HepG2 (cell line): ENCODE data around the gene MYO1E. TPM values are rescaled to one million over a fixed set of nuclear protein-coding genes. Genes with fewer than 3 reads are reported as not detected.

Experiments
- ATAC-seq: fragments of 200-7000 bp; cut with Tn5 transposase; 3 replicates; pipeline ENCODE4 v1.9.1; 2020; ENCODE audit warnings: mild to moderate bottlenecking, moderate library complexity
- BruUV-seq: library from RNA; stranded (reverse); fragments of 400-500 nt; replicated peaks from 2 replicates; lab custom pipeline; 2021; lab: Mats Ljungman, UMichigan
- CTCF ChIA-PET: fragments of 300-600 bp; formaldehyde crosslinking; extraction: SDS; loops from one replicate; lab custom pipeline; 2021; ENCODE audit warnings: low total read pairs, inconsistent platforms, low intra/inter-chr PET ratio; lab: Yijun Ruan, JAX
- POLR2A ChIA-PET: fragments of 350-600 bp; sonication (Branson Sonifier 250); formaldehyde crosslinking; loops from one replicate; lab custom pipeline; 2020; ENCODE audit warnings: antibody characterized with exemption, inconsistent platforms; lab: Yijun Ruan, JAX
- DNase-seq: peaks from one replicate; pipeline ENCODE4 v3.0.0-alpha.2; 2015; ENCODE audit warnings: low spot score
- FAIRE-seq: peaks from 3 replicates; lab custom pipeline; 2011; peaks lifted over from hg19 to GRCh38; lab: Jason Lieb, UNC
- H2AFZ ChIP-seq: one replicate; pipeline ENCODE4 v1.6.1; 2011; ENCODE audit warnings: low read length, inconsistent platforms
- H3K27ac ChIP-seq: fragments of 300-600 bp; 3 replicates; pipeline ENCODE4 v1.8.0; 2011; ENCODE audit warnings: mixed run types, mild to moderate bottlenecking, mixed read lengths, low read length, inconsistent platforms; ENCODE audit not compliant: insufficient read depth; ENCODE audit errors: extremely low read length
- H3K27me3 ChIP-seq, 2 experiments: fragments of 200-600 bp in 1 of 2; 2 replicates in 1 of 2; 3 replicates in 1 of 2; pipeline versions ENCODE4 v1.6.0 to v1.8.0; 2011; ENCODE audit warnings: low read length in 2 of 2, mild to moderate bottlenecking in 2 of 2, moderate library complexity in 2 of 2, inconsistent platforms in 1 of 2; ENCODE audit not compliant: insufficient read depth in 2 of 2, control insufficient read depth in 1 of 2
- H3K36me3 ChIP-seq, 2 experiments: fragments of 200-600 bp in 1 of 2; replicated peaks in 1 of 2; 2 replicates in 1 of 2; 3 replicates in 1 of 2; pipeline versions ENCODE4 v1.5.1 to v1.8.0; 2011; ENCODE audit warnings: low read length in 2 of 2, inconsistent platforms in 1 of 2; ENCODE audit not compliant: insufficient read depth in 2 of 2, control insufficient read depth in 1 of 2
- H3K4me1 ChIP-seq: 2 replicates; pipeline ENCODE4 v1.5.1; 2012; ENCODE audit warnings: low read length, inconsistent platforms; ENCODE audit not compliant: insufficient read depth
- H3K4me2 ChIP-seq: 2 replicates; pipeline ENCODE4 v1.6.0; 2011; ENCODE audit warnings: low read depth, low read length, inconsistent platforms
- H3K4me3 ChIP-seq, 3 experiments: fragments of 200-600 bp in 1 of 3; sonication (generic), shearing (Covaris generic) in 1 of 3; replicated peaks in 1 of 3; 2 replicates each; pipeline ENCODE4 v1.5.1; 2011 to 2016; ENCODE audit warnings: low read length in 3 of 3, inconsistent platforms in 2 of 3, low read depth in 2 of 3, mild to moderate bottlenecking in 2 of 3, control low read depth in 1 of 3, mixed read lengths in 1 of 3; ENCODE audit not compliant: insufficient read depth in 1 of 3
- H3K79me2 ChIP-seq: one replicate; pipeline ENCODE4 v1.6.1; 2011; ENCODE audit warnings: low read length, inconsistent platforms; ENCODE audit not compliant: insufficient read depth
- H3K9ac ChIP-seq: 2 replicates; pipeline ENCODE4 v1.6.0; 2011; ENCODE audit warnings: mild to moderate bottlenecking, low read depth, low read length, inconsistent platforms; ENCODE audit not compliant: insufficient read depth
- H3K9me3 ChIP-seq: 2 replicates; pipeline ENCODE4 v1.5.1; 2012; ENCODE audit warnings: mild to moderate bottlenecking, low read length
- H4K20me1 ChIP-seq: 2 replicates; pipeline ENCODE4 v1.6.0; 2011; ENCODE audit warnings: inconsistent platforms, mild to moderate bottlenecking, low read length, moderate library complexity; ENCODE audit not compliant: insufficient read depth
- BORCS8-MEF2B ChIP-seq: sonication (generic); formaldehyde crosslinking; IDR thresholded peaks from 2 replicates; pipeline ENCODE4 v1.8.0; 2022; ENCODE audit warnings: mild to moderate bottlenecking, missing genetic modification reagents
- NFE2L1 ChIP-seq: sonication (generic); formaldehyde crosslinking; IDR thresholded peaks from 2 replicates; pipeline ENCODE4 v1.4.0; 2020; ENCODE audit warnings: missing genetic modification reagents, mild to moderate bottlenecking, borderline replicate concordance
- NR2F1 ChIP-seq, 2 experiments: fragments of 450-650 bp in 1 of 2; formaldehyde crosslinking in 1 of 2; IDR thresholded peaks; 2 replicates each; pipeline versions ENCODE4 v1.5.0 to v1.6.1; 2016 to 2020; ENCODE audit warnings: mild to moderate bottlenecking in 1 of 2, missing compliant biosample characterization in 1 of 2, missing genetic modification reagents in 1 of 2, moderate library complexity in 1 of 2
- SRY ChIP-seq: sonication (generic); formaldehyde crosslinking; IDR thresholded peaks from 2 replicates; pipeline ENCODE4 v1.8.0; 2022; ENCODE audit warnings: mild to moderate bottlenecking, missing genetic modification reagents
- THYN1 ChIP-seq: sonication (generic); formaldehyde crosslinking; IDR thresholded peaks from 2 replicates; pipeline ENCODE4 v1.8.1; 2023; ENCODE audit warnings: low read depth, mild to moderate bottlenecking, moderate library complexity, missing genetic modification reagents, borderline replicate concordance
- ZNF383 ChIP-seq: sonication (generic); formaldehyde crosslinking; IDR thresholded peaks from 2 replicates; pipeline ENCODE4 v1.4.0; 2020; ENCODE audit warnings: missing genetic modification reagents, mild to moderate bottlenecking, borderline replicate concordance
- ZNF543 ChIP-seq: sonication (generic); formaldehyde crosslinking; IDR thresholded peaks from 2 replicates; pipeline ENCODE4 v1.4.0; 2020; ENCODE audit warnings: mild to moderate bottlenecking, missing genetic modification reagents
- WGBS: methylation state at CpG from one replicate; pipeline ENCODE4 v1.1.6; 2017; ENCODE audit warnings: low lambda C conversion rate; 5-methylcytosine and 5-hydroxymethylcytosine counted together
- in situ Hi-C: cut with HindIII; loops from 2 replicates; pipeline ENCODE4 v1.10.0; 2017; ENCODE audit warnings: low pct_unique_long_range_greater_than_20kb; ENCODE audit not compliant: extremely low pct_ligation_motif_present
- intact Hi-C: fragments of 100-400 bp; cut with micrococcal nuclease; formaldehyde crosslinking; loops from one replicate; pipeline ENCODE4 v1.10.0; 2022; ENCODE audit not compliant: unreplicated experiment
- polyA plus RNA-seq, 8 experiments: library from polyadenylated mRNA; depleted of rRNA in 3 of 8; stranded (reverse) in 7 of 8; unstranded in 1 of 8; fragments of >200 nt; fragmentation: Illumina TruSeq in 4 of 8; extraction: Trizol in 4 of 8; gene quantifications; 2 replicates each; pipeline versions ENCODE4 v1.2.1 to v1.2.3, GENCODE V29; 2011 to 2016; ENCODE audit warnings: low read depth in 4 of 8, missing spikeins in 1 of 8, mixed read lengths in 1 of 8; ENCODE audit not compliant: insufficient read depth in 1 of 8
- total RNA-seq, 5 experiments: library from RNA; depleted of rRNA; stranded (reverse); fragments of >200 nt; fragmentation: Illumina TruSeq; extraction: Trizol; gene quantifications; 2 replicates each; pipeline ENCODE4 v1.2.3, GENCODE V29; 2016; ENCODE audit warnings: low read depth in 1 of 5
- TF ChIP-seq, protein P1 (sequence below): fragments of 450-650 bp; IDR thresholded peaks from 2 replicates; pipeline ENCODE4 v1.6.1; 2016
- TF ChIP-seq, protein P2 (sequence below): sonication (generic); formaldehyde crosslinking; IDR thresholded peaks from 2 replicates; pipeline ENCODE4 v1.5.0; 2020; ENCODE audit warnings: mild to moderate bottlenecking, missing genetic modification reagents, borderline replicate concordance
- TF ChIP-seq, protein P3 (sequence below): sonication (generic); formaldehyde crosslinking; IDR thresholded peaks from 2 replicates; pipeline ENCODE4 v1.8.0; 2022; ENCODE audit warnings: low read depth, missing genetic modification reagents

The MYO1E gene
- total and polyA plus RNA-seq, 2 of the 13 experiments (the other 11 are each of a cell fraction or from before 2014, with no cell fraction given): 15.7 to 25.1 TPM

DNA sequence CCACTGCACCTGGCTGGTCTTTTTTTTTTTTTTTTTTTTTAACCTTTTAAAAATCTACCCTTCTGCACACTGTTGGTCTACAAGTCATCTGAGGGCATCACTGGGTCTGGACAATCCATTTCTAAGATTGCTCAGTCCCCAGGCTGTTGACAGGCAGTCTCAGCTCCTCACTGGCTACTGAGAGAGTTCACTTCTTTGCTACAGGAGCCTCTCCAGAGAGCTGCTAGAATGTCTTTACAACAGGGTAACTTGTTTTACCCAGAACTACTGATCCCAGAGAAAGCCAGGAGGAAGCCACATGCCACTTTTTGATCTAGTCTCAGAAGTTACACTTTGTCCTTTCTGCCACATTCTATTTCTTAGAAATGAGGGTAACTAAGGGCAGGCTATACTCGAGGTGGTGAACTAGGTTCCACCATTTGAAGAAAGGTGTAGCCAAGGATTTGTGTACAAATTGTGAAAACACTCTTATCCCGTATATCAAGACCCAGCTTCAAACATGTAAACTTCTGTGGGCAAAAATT, 273.4 kb downstream of the MYO1E start:
- intact Hi-C loops: no loop called here
- CTCF ChIA-PET: no interaction called here

More for the DNA sequence above, 273.4 kb downstream of the MYO1E start:
- Histone ChIP-seq H3K4me3 (no peak overlapping the region), H3K36me3 (peaks cover 6 to 19% of the 10 kb centered on the region in 2 experiments), H3K4me1 (peaks cover 2% of the 10 kb centered on the region), H2AFZ (no peak overlapping the region), H4K20me1 (no peaks in the 10 kb centered on the region), H3K9me3 (no peaks in the 10 kb centered on the region), H3K4me2 (no peak overlapping the region), H3K79me2 (no peaks in the 10 kb centered on the region), H3K27ac (no peak overlapping the region), H3K9ac (no peak overlapping the region), H3K27me3 (no peaks in the 10 kb centered on the region)
- TF ChIP-seq ZNF543 (CRISPR knock-in tag) (no peak), THYN1 (CRISPR knock-in tag) (no peak), SRY (CRISPR knock-in tag) (no peak), BORCS8-MEF2B (CRISPR knock-in tag) (no peak), NFE2L1 (CRISPR knock-in tag) (no peak), NR2F1 (CRISPR knock-in tag; IDR thresholded peaks at IDR 0.05) (no peak), ZNF383 (CRISPR knock-in tag) (no peak)
- TF ChIP-seq, protein P1, sequence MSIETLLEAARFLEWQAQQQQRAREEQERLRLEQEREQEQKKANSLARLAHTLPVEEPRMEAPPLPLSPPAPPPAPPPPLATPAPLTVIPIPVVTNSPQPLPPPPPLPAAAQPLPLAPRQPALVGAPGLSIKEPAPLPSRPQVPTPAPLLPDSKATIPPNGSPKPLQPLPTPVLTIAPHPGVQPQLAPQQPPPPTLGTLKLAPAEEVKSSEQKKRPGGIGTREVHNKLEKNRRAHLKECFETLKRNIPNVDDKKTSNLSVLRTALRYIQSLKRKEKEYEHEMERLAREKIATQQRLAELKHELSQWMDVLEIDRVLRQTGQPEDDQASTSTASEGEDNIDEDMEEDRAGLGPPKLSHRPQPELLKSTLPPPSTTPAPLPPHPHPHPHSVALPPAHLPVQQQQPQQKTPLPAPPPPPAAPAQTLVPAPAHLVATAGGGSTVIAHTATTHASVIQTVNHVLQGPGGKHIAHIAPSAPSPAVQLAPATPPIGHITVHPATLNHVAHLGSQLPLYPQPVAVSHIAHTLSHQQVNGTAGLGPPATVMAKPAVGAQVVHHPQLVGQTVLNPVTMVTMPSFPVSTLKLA: no peak
- TF ChIP-seq, protein P2, sequence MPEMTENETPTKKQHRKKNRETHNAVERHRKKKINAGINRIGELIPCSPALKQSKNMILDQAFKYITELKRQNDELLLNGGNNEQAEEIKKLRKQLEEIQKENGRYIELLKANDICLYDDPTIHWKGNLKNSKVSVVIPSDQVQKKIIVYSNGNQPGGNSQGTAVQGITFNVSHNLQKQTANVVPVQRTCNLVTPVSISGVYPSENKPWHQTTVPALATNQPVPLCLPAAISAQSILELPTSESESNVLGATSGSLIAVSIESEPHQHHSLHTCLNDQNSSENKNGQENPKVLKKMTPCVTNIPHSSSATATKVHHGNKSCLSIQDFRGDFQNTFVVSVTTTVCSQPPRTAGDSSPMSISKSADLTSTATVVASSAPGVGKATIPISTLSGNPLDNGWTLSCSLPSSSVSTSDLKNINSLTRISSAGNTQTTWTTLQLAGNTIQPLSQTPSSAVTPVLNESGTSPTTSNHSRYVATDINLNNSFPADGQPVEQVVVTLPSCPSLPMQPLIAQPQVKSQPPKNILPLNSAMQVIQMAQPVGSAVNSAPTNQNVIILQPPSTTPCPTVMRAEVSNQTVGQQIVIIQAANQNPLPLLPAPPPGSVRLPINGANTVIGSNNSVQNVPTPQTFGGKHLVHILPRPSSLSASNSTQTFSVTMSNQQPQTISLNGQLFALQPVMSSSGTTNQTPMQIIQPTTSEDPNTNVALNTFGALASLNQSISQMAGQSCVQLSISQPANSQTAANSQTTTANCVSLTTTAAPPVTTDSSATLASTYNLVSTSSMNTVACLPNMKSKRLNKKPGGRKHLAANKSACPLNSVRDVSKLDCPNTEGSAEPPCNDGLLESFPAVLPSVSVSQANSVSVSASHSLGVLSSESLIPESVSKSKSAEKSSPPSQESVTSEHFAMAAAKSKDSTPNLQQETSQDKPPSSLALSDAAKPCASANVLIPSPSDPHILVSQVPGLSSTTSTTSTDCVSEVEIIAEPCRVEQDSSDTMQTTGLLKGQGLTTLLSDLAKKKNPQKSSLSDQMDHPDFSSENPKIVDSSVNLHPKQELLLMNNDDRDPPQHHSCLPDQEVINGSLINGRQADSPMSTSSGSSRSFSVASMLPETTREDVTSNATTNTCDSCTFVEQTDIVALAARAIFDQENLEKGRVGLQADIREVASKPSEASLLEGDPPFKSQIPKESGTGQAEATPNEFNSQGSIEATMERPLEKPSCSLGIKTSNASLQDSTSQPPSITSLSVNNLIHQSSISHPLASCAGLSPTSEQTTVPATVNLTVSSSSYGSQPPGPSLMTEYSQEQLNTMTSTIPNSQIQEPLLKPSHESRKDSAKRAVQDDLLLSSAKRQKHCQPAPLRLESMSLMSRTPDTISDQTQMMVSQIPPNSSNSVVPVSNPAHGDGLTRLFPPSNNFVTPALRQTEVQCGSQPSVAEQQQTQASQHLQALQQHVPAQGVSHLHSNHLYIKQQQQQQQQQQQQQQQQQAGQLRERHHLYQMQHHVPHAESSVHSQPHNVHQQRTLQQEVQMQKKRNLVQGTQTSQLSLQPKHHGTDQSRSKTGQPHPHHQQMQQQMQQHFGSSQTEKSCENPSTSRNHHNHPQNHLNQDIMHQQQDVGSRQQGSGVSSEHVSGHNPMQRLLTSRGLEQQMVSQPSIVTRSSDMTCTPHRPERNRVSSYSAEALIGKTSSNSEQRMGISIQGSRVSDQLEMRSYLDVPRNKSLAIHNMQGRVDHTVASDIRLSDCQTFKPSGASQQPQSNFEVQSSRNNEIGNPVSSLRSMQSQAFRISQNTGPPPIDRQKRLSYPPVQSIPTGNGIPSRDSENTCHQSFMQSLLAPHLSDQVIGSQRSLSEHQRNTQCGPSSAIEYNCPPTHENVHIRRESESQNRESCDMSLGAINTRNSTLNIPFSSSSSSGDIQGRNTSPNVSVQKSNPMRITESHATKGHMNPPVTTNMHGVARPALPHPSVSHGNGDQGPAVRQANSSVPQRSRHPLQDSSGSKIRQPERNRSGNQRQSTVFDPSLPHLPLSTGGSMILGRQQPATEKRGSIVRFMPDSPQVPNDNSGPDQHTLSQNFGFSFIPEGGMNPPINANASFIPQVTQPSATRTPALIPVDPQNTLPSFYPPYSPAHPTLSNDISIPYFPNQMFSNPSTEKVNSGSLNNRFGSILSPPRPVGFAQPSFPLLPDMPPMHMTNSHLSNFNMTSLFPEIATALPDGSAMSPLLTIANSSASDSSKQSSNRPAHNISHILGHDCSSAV (CRISPR knock-in tag): no peak
- TF ChIP-seq, protein P3, sequence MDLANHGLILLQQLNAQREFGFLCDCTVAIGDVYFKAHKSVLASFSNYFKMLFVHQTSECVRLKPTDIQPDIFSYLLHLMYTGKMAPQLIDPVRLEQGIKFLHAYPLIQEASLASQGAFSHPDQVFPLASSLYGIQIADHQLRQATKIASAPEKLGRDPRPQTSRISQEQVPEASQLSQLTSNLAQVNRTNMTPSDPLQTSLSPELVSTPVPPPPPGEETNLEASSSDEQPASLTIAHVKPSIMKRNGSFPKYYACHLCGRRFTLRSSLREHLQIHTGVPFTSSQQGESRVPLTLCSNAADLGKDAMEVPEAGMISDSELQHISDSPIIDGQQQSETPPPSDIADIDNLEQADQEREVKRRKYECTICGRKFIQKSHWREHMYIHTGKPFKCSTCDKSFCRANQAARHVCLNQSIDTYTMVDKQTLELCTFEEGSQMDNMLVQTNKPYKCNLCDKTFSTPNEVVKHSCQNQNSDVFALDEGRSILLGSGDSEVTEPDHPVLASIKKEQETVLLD (CRISPR knock-in tag): no peak
- POLR2A ChIA-PET: no interaction called here
- DNase-seq: no peak
- no peak for FAIRE-seq
- ATAC-seq: no peak
- in situ Hi-C loops: no loop called here
- BruUV-seq: no TSS peak
- WGBS: 64% methylated on average over 2 of the region's 2 CpGs
